Endothelial cell of umbilical vein (primary cell): Measurements from ENCODE around the gene B4GALT7. TPM values are rescaled to one million over a fixed set of nuclear protein-coding genes. Genes with fewer than 3 reads are reported as not detected.

ENCODE experiments used
- BruUV-seq: library from RNA; stranded (reverse); fragments of 400-500 nt; replicated peaks from 2 replicates; lab custom pipeline; 2021; lab: Mats Ljungman, UMichigan
- CTCF ChIA-PET: fragments of 300-600, 350-600 bp; sonication (Branson Sonifier 250); formaldehyde crosslinking; loops from one replicate; lab custom pipeline; 2021; ENCODE audit warnings: antibody characterized with exemption, inconsistent platforms; lab: Charles Lee
- POLR2A ChIA-PET: fragments of 300-600, 350-600 bp; sonication (Branson Sonifier 250); formaldehyde crosslinking; loops from one replicate; lab custom pipeline; 2021; ENCODE audit warnings: antibody characterized with exemption, inconsistent platforms; lab: Charles Lee
- DNase-seq: peaks from one replicate; pipeline ENCODE4 v3.0.0-alpha.2; 2011; ENCODE audit warnings: low read depth, low spot score
- FAIRE-seq: peaks from 2 replicates; lab custom pipeline; 2011; peaks lifted over from hg19 to GRCh38; lab: Jason Lieb, UNC
- H2AFZ ChIP-seq: 2 replicates; pipeline ENCODE4 v1.6.0; 2012; ENCODE audit warnings: low read depth, low read length, control low read depth, inconsistent platforms
- H3K27ac ChIP-seq: 2 replicates; pipeline ENCODE4 v1.5.1; 2011; ENCODE audit warnings: low read depth, mild to moderate bottlenecking, control low read depth, low read length, moderate library complexity; ENCODE audit not compliant: insufficient read depth
- H3K27me3 ChIP-seq, 2 experiments: 2 replicates each; pipeline versions ENCODE4 v1.6.0 to v1.6.1; 2011; ENCODE audit warnings: low read length in 2 of 2, mixed read lengths in 1 of 2; ENCODE audit not compliant: control insufficient read depth in 2 of 2, insufficient read depth in 2 of 2
- H3K36me3 ChIP-seq, 2 experiments: 2 replicates in 1 of 2; 3 replicates in 1 of 2; pipeline ENCODE4 v1.5.1; 2011; ENCODE audit warnings: low read length in 2 of 2, mild to moderate bottlenecking in 1 of 2, moderate library complexity in 1 of 2; ENCODE audit not compliant: control insufficient read depth in 2 of 2, insufficient read depth in 2 of 2; ENCODE audit errors: extremely low read depth in 1 of 2
- H3K4me1 ChIP-seq: 3 replicates; pipeline ENCODE4 v1.5.1; 2011; ENCODE audit warnings: mild to moderate bottlenecking, low read length; ENCODE audit not compliant: control insufficient read depth, insufficient read depth; ENCODE audit errors: extremely low read depth
- H3K4me2 ChIP-seq: 2 replicates; pipeline ENCODE4 v1.6.1; 2011; ENCODE audit warnings: low read length, control low read depth, mixed read lengths; ENCODE audit not compliant: insufficient read depth
- H3K4me3 ChIP-seq, 3 experiments: fragments of 200-600 bp in 1 of 3; sonication (generic), shearing (Covaris generic) in 1 of 3; replicated peaks in 1 of 3; 2 replicates each; pipeline ENCODE4 v1.5.1; 2011 to 2016; ENCODE audit warnings: control low read depth in 3 of 3, low read length in 3 of 3, mild to moderate bottlenecking in 2 of 3, inconsistent platforms in 1 of 3, low read depth in 1 of 3, moderate library complexity in 1 of 3; ENCODE audit not compliant: insufficient read depth in 1 of 3
- H3K79me2 ChIP-seq: 2 replicates; pipeline ENCODE4 v1.6.0; 2012; ENCODE audit warnings: low read length, inconsistent platforms; ENCODE audit not compliant: control insufficient read depth, insufficient read depth
- H3K9ac ChIP-seq: replicated peaks from 2 replicates; pipeline ENCODE3; 2011; ENCODE audit warnings: low read length, control low read depth; ENCODE audit not compliant: insufficient read depth; ENCODE audit errors: extremely low read depth
- H3K9me1 ChIP-seq: replicated peaks from 3 replicates; pipeline ENCODE4 v1.6.0; 2011; ENCODE audit warnings: mild to moderate bottlenecking, low read length; ENCODE audit not compliant: control insufficient read depth, insufficient read depth; ENCODE audit errors: extremely low read depth
- H3K9me3 ChIP-seq: replicated peaks from 2 replicates; pipeline ENCODE4 v1.5.1; 2012; ENCODE audit warnings: low read length, inconsistent platforms; ENCODE audit not compliant: control insufficient read depth, insufficient read depth
- H4K20me1 ChIP-seq: replicated peaks from 2 replicates; pipeline ENCODE3; 2011; ENCODE audit warnings: mild to moderate bottlenecking, low read length; ENCODE audit not compliant: control insufficient read depth, insufficient read depth; ENCODE audit errors: extremely low read depth
- CTCF ChIP-seq, 2 donors: IDR thresholded peaks; 1 replicate in 1 of 2; 2 replicates in 1 of 2; pipeline ENCODE4 v1.5.1; 2011; ENCODE audit warnings: low read length in 2 of 2, mild to moderate bottlenecking in 2 of 2, moderate library complexity in 2 of 2, control low read depth in 1 of 2, inconsistent platforms in 1 of 2, low read depth in 1 of 2; ENCODE audit not compliant: insufficient read depth in 1 of 2; ENCODE audit errors: extremely low read depth in 1 of 2
- EZH2 ChIP-seq: IDR thresholded peaks from 2 replicates; pipeline ENCODE4 v1.6.1; 2012; ENCODE audit warnings: borderline replicate concordance, low read depth, mild to moderate bottlenecking, moderate library complexity, low read length, inconsistent platforms; ENCODE audit not compliant: severe bottlenecking
- FOS ChIP-seq: IDR thresholded peaks from 2 replicates; pipeline ENCODE4 v1.6.1; 2011; ENCODE audit warnings: mild to moderate bottlenecking, low read length, moderate library complexity, borderline replicate concordance; ENCODE audit not compliant: insufficient read depth
- GATA2 ChIP-seq: IDR thresholded peaks from 2 replicates; pipeline ENCODE4 v1.7.0; 2011; ENCODE audit warnings: low read depth, mild to moderate bottlenecking, moderate library complexity, mixed read lengths, low read length; ENCODE audit not compliant: insufficient read length, insufficient read depth
- JUN ChIP-seq: IDR thresholded peaks from 2 replicates; pipeline ENCODE4 v1.6.1; 2011; ENCODE audit warnings: borderline replicate concordance, low read depth; ENCODE audit not compliant: insufficient read length, insufficient read depth
- MAX ChIP-seq: IDR thresholded peaks from 2 replicates; pipeline ENCODE4 v1.6.1; 2011; ENCODE audit not compliant: insufficient read depth, insufficient read length
- MYC ChIP-seq: IDR thresholded peaks from one replicate; pipeline ENCODE4 v1.6.1; 2011; ENCODE audit warnings: mild to moderate bottlenecking, low read depth, low read length
- POLR2A ChIP-seq: IDR thresholded peaks from 2 replicates; pipeline ENCODE4 v1.6.1; 2012; ENCODE audit warnings: low read depth, mild to moderate bottlenecking, control low read depth, low read length
- POLR2AphosphoS5 ChIP-seq: IDR thresholded peaks from 2 replicates; pipeline ENCODE4 v1.6.1; 2012; ENCODE audit warnings: low read depth, mild to moderate bottlenecking, control low read depth, low read length, moderate library complexity; ENCODE audit not compliant: insufficient read depth
- dilution Hi-C: fragments of 300-500 bp; cut with MboI; formaldehyde crosslinking; loops from one replicate; pipeline ENCODE4 v1.15.0; 2019; ENCODE audit warnings: low sequenced_read_pairs; ENCODE audit not compliant: extremely low pct_ligation_motif_present
- intact Hi-C: fragments of 100-400 bp; cut with micrococcal nuclease; formaldehyde crosslinking; loops from one replicate; pipeline ENCODE4 v1.10.0; 2022
- polyA plus RNA-seq, 4 experiments: library from polyadenylated mRNA; depleted of rRNA in 3 of 4; stranded (reverse) in 3 of 4; unstranded in 1 of 4; fragments of >200 nt; gene quantifications; 2 replicates each; pipeline versions ENCODE4 v1.2.1 to v1.2.3, GENCODE V29; 2011 to 2012; ENCODE audit warnings: missing spikeins in 1 of 4
- total RNA-seq: library from RNA; stranded (reverse); gene quantifications from 2 replicates; pipeline ENCODE4 v1.2.3, GENCODE V29; 2021

Gene B4GALT7
- total and polyA plus RNA-seq, 2 donors (not counting 3 experiments of a cell fraction or from before 2014, with no cell fraction given) = 35.1 to 78.9 TPM

- H3K4me3 ChIP-seq = peak within 1 kb of the TSS; percentile 72 to 92 (median 90)
- CTCF ChIA-PET = interaction anchor here (1.0 to 3.2 kb wide), 3 partner anchors 15 to 46 kb away, joined by 3 to 15 read pairs (median 5); no protein-coding TSS in a partner anchor
- peak within 1 kb of the TSS; percentile 91 for H3K9ac ChIP-seq
- peaks cover 23% of the 10 kb centered on the region for H3K79me2 ChIP-seq
- peaks cover 13 to 33% of the 10 kb centered on the region in 2 experiments for H3K27me3 ChIP-seq
- no peaks in the 10 kb centered on the region for H4K20me1 ChIP-seq
- H3K4me1 ChIP-seq = peaks cover 9% of the 10 kb centered on the region
- no peaks in the 10 kb centered on the region for H3K9me1 ChIP-seq
- FAIRE-seq (peak; percentile 85), DNase-seq (peak; percentile 92)
- dilution Hi-C loops = no loop called here
- H3K9me3 ChIP-seq = no peaks in the 10 kb centered on the region
- H3K36me3 ChIP-seq = peaks cover 16 to 33% of the 10 kb centered on the region in 2 experiments
- intact Hi-C loops = loop anchor here (1.0 to 10.0 kb wide), 4 partner anchors 8 to 1207 kb away; partner anchors contain the start of genes B4GALT7, FAM193B, HIGD2A and NOP16
- peak within 1 kb of the TSS; percentile 80 for H2AFZ ChIP-seq
- POLR2A ChIA-PET = no interaction called here
- TF ChIP-seq MYC (peak; percentile 47), POLR2AphosphoS5 (peak; percentile 95), FOS (no peak), POLR2A (peak; percentile 96)
- BruUV-seq = TSS peak; percentile 52
- peak within 1 kb of the TSS; percentile 67 for H3K4me2 ChIP-seq
- H3K27ac ChIP-seq = peak within 1 kb of the TSS; percentile 64
These were observed 7.7 kb upstream of the B4GALT7 start, which contains the start of gene TMED9 for GRCh38 chr5:177592010-177592834. Gene TMED9 (plus strand): TSS chr5:177592203. CDS start chr5:177592215, 12 bp downstream.

GRCh38 chr5:177592905-177593304 is 7.0 kb upstream of the B4GALT7 start:
- Histone ChIP-seq H4K20me1 (no peaks in the 10 kb centered on the region), H2AFZ (no peak overlapping the region), H3K27ac (peak overlapping the region; percentile 64), H3K4me2 (peak overlapping the region; percentile 65), H3K27me3 (peaks cover 13 to 28% of the 10 kb centered on the region in 2 experiments), H3K4me1 (peaks cover 9% of the 10 kb centered on the region), H3K79me2 (peaks cover 23% of the 10 kb centered on the region), H3K9me3 (no peaks in the 10 kb centered on the region), H3K4me3 (peak overlapping the region; percentile 72 to 92 (median 90)), H3K9me1 (no peaks in the 10 kb centered on the region), H3K36me3 (peaks cover 16 to 33% of the 10 kb centered on the region in 2 experiments), H3K9ac (peak overlapping the region; percentile 91)
- no TSS peak for BruUV-seq
- ChIA-PET POLR2A (interaction anchor here (0.6 kb wide), 1 partner anchor 47 kb away, joined by 3 read pairs; no protein-coding TSS in a partner anchor), CTCF (interaction anchor here (1.4 to 3.2 kb wide), 2 partner anchors 14 to 32 kb away, joined by 5 to 15 read pairs; no protein-coding TSS in a partner anchor)
- intact Hi-C loops = loop anchor here (1.0 to 10.0 kb wide), 4 partner anchors 7 to 1208 kb away; partner anchors contain the start of genes B4GALT7, FAM193B, HIGD2A and NOP16
- TF ChIP-seq MAX (no peak), POLR2AphosphoS5 (no peak), MYC (no peak), CTCF (IDR thresholded peaks at IDR 0.05; ENCODE audit: extremely low read depth in 1 of 2, insufficient read depth in 1 of 2, low read depth in 1 of 2, low read length in 2 of 2) (no peak), GATA2 (no peak), POLR2A (no peak), FOS (no peak), JUN (no peak), EZH2 (no peak)
- DNase-seq (no peak), FAIRE-seq (no peak)
- dilution Hi-C loops = no loop called here
